IMR-90 (cell line): Measurements from ENCODE around the gene TMEM52.

ENCODE experiments used
- CTCF ChIP-seq: conservative IDR thresholded peaks from 2 replicates; pipeline ENCODE4 v1.5.1; 2012; ENCODE audit warnings: mild to moderate bottlenecking, low read depth, low read length, improper control_type of control experiment
- POLR2A ChIP-seq: IDR thresholded peaks from 2 replicates; pipeline ENCODE4 v1.6.1; 2012; ENCODE audit warnings: mild to moderate bottlenecking, low read depth, low read length
- RCOR1 ChIP-seq: IDR thresholded peaks from 2 replicates; pipeline ENCODE4 v1.6.1; 2012; ENCODE audit warnings: mild to moderate bottlenecking, low read length, improper control_type of control experiment; ENCODE audit not compliant: insufficient replicate concordance
- SMC3 ChIP-seq: fragments of 150-350 bp; IDR thresholded peaks from 2 replicates; pipeline ENCODE4 v1.6.1; 2016; ENCODE audit warnings: low read depth, mild to moderate bottlenecking, antibody characterized with exemption, low read length, moderate library complexity
- USF2 ChIP-seq: fragments of 150-350 bp; IDR thresholded peaks from 2 replicates; pipeline ENCODE4 v1.6.1; 2017; ENCODE audit warnings: mild to moderate bottlenecking, antibody characterized with exemption, low read length, low read depth
- TF ChIP-seq, protein P1 (sequence below): fragments of 150-350 bp; IDR thresholded peaks from 2 replicates; pipeline ENCODE4 v1.6.1; 2016; ENCODE audit warnings: low read depth, mild to moderate bottlenecking, low read length, moderate library complexity, borderline replicate concordance

DNA sequence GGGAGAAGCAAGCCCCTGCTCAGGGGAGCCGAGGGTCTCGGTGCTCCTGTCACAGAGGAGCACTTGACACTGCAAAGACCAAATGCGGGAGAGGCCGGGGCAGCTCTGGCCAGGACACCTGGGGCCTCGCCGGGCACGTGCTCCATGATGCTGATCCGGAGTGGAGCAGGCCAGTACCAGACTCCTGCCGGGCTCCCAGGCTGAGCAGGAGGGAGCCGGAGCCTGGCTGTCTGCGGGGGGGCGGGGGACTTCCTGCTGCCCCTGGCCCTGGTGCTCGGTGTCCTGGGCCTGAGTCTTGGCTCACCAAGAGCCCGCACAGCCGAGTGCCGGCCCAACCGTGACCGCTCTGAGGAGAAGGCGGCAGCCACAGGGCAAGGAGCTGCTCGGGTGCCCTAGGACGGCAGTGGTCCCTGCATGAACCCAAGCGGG is 38.5 kb upstream of the TMEM52 start:
- TF ChIP-seq CTCF (no peak), USF2 (no peak), POLR2A (no peak), SMC3 (no peak), RCOR1 (no peak)
- TF ChIP-seq, protein P1, sequence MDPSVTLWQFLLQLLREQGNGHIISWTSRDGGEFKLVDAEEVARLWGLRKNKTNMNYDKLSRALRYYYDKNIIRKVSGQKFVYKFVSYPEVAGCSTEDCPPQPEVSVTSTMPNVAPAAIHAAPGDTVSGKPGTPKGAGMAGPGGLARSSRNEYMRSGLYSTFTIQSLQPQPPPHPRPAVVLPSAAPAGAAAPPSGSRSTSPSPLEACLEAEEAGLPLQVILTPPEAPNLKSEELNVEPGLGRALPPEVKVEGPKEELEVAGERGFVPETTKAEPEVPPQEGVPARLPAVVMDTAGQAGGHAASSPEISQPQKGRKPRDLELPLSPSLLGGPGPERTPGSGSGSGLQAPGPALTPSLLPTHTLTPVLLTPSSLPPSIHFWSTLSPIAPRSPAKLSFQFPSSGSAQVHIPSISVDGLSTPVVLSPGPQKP, result no peak
